GM23338 (cell line): ENCODE results near the gene CELSR1. TPM values are rescaled to one million over a fixed set of nuclear protein-coding genes. Genes with fewer than 3 reads are reported as not detected.

Experiments
- ATAC-seq: fragments of 200-7000 bp; cut with Tn5 transposase; 3 replicates; pipeline ENCODE4 v1.9.1; 2020
- DNase-seq: peaks from one replicate; pipeline ENCODE4 v3.0.0-alpha.2; 2015; ENCODE audit warnings: low spot score
- H2AFZ ChIP-seq: fragments of 200-600 bp; sonication (generic); 2 replicates; pipeline ENCODE4 v1.8.0; 2016; ENCODE audit warnings: antibody characterized with exemption, mild to moderate bottlenecking, moderate library complexity
- H3F3A ChIP-seq: fragments of 200-600 bp; sonication (generic); replicated peaks from 2 replicates; pipeline ENCODE4 v1.8.0; 2017; ENCODE audit warnings: antibody characterized with exemption, mixed run types, low read depth
- H3K27ac ChIP-seq: fragments of 200-600 bp; sonication (generic); 2 replicates; pipeline ENCODE4 v1.6.1; 2016; ENCODE audit warnings: low read depth
- H3K27me3 ChIP-seq: fragments of 200-600 bp; sonication (generic); 2 replicates; pipeline ENCODE4 v1.8.0; 2016; ENCODE audit warnings: mild to moderate bottlenecking, mixed run types, moderate library complexity; ENCODE audit not compliant: insufficient read depth
- H3K36me3 ChIP-seq: fragments of 200-600 bp; sonication (generic); 2 replicates; pipeline ENCODE4 v1.8.0; 2016; ENCODE audit warnings: mild to moderate bottlenecking; ENCODE audit not compliant: insufficient read depth
- H3K4me1 ChIP-seq: fragments of 200-600 bp; sonication (generic); 2 replicates; pipeline ENCODE4 v1.8.0; 2016; ENCODE audit warnings: mild to moderate bottlenecking, moderate library complexity; ENCODE audit not compliant: insufficient read depth
- H3K4me2 ChIP-seq: fragments of 200-600 bp; sonication (generic); 2 replicates; pipeline ENCODE4 v1.7.1; 2017; ENCODE audit warnings: mixed run types
- H3K4me3 ChIP-seq: fragments of 200-600 bp; sonication (generic); 2 replicates; pipeline ENCODE4 v1.6.1; 2016; ENCODE audit warnings: mixed run types
- H3K79me2 ChIP-seq: fragments of 200-600 bp; sonication (generic); replicated peaks from 2 replicates; pipeline ENCODE4 v1.8.0; 2017; ENCODE audit warnings: mild to moderate bottlenecking; ENCODE audit not compliant: insufficient read depth
- H3K9me2 ChIP-seq: fragments of 200-600 bp; sonication (generic); 2 replicates; pipeline ENCODE4 v1.8.0; 2017; ENCODE audit not compliant: insufficient read depth
- H4K20me1 ChIP-seq: fragments of 200-600 bp; sonication (generic); replicated peaks from 2 replicates; pipeline ENCODE4 v1.8.0; 2017; ENCODE audit warnings: mild to moderate bottlenecking; ENCODE audit not compliant: insufficient read depth
- H3K27ac Mint-ChIP-seq: 2 replicates; pipeline ENCODE4 v1.8.0; 2020; ENCODE audit warnings: inconsistent platforms, mild to moderate bottlenecking, moderate library complexity, mixed read lengths
- H3K27me3 Mint-ChIP-seq: 3 replicates; pipeline ENCODE4 v1.8.0; 2022; ENCODE audit warnings: low read depth, mild to moderate bottlenecking, moderate library complexity, mixed read lengths, inconsistent platforms; ENCODE audit not compliant: insufficient read depth, poor library complexity
- H3K36me3 Mint-ChIP-seq: 3 replicates; pipeline ENCODE4 v1.8.0; 2021; ENCODE audit warnings: low read depth, mild to moderate bottlenecking, inconsistent platforms, moderate library complexity, mixed read lengths
- H3K4me1 Mint-ChIP-seq: 3 replicates; pipeline ENCODE4 v1.8.0; 2020; ENCODE audit warnings: mild to moderate bottlenecking, inconsistent platforms, mixed read lengths
- H3K4me3 Mint-ChIP-seq: 3 replicates; pipeline ENCODE4 v1.8.0; 2021; ENCODE audit warnings: moderate library complexity, mild to moderate bottlenecking, inconsistent platforms, mixed read lengths
- H3K9me3 Mint-ChIP-seq: 3 replicates; pipeline ENCODE4 v1.8.0; 2020; ENCODE audit warnings: moderate library complexity, mild to moderate bottlenecking, inconsistent platforms, mixed read lengths
- CREB1 ChIP-seq: fragments of 250-450 bp; sonication (Bioruptor Pico); IDR thresholded peaks from 2 replicates; pipeline ENCODE4 v1.5.0; 2020; ENCODE audit warnings: low read depth, mild to moderate bottlenecking, moderate library complexity
- CTCF ChIP-seq, 2 experiments: fragments of 200-600 bp in 1 of 2; sonication (generic) in 1 of 2; conservative IDR thresholded peaks; 2 replicates each; pipeline versions ENCODE4 v1.5.1 to v1.6.1; 2016 to 2017; ENCODE audit warnings: antibody characterized with exemption in 2 of 2, low read depth in 2 of 2, mild to moderate bottlenecking in 2 of 2, moderate library complexity in 1 of 2
- ETS1 ChIP-seq: IDR thresholded peaks from 2 replicates; pipeline ENCODE4 v1.6.1; 2016; ENCODE audit warnings: antibody characterized with exemption
- EZH2 ChIP-seq: fragments of 200-600 bp; sonication (generic); IDR thresholded peaks from one replicate; pipeline ENCODE4 v1.8.0; 2017; ENCODE audit warnings: antibody characterized with exemption, mild to moderate bottlenecking, low read depth; ENCODE audit not compliant: unreplicated experiment
- EZH2phosphoT487 ChIP-seq: fragments of 200-600 bp; sonication (generic); IDR thresholded peaks from one replicate; pipeline ENCODE4 v1.8.1; 2018; ENCODE audit warnings: antibody characterized with exemption; ENCODE audit not compliant: unreplicated experiment
- JUNB ChIP-seq: IDR thresholded peaks from one replicate; pipeline ENCODE4 v1.6.1; 2016; ENCODE audit warnings: antibody characterized with exemption; ENCODE audit not compliant: unreplicated experiment
- NANOG ChIP-seq: IDR thresholded peaks from 2 replicates; pipeline ENCODE4 v1.6.1; 2016; ENCODE audit warnings: antibody characterized with exemption, borderline replicate concordance
- POLR2AphosphoS5 ChIP-seq: IDR thresholded peaks from 2 replicates; pipeline ENCODE4 v1.6.1; 2016; ENCODE audit warnings: antibody characterized with exemption, low read depth
- REST ChIP-seq: IDR thresholded peaks from one replicate; pipeline ENCODE4 v1.6.1; 2018; ENCODE audit warnings: antibody characterized with exemption; ENCODE audit not compliant: unreplicated experiment
- STAT1 ChIP-seq: IDR thresholded peaks from one replicate; pipeline ENCODE4 v1.6.1; 2016; ENCODE audit warnings: antibody characterized with exemption; ENCODE audit not compliant: unreplicated experiment
- ZNF114 ChIP-seq: fragments of 250-450 bp; sonication (Bioruptor Pico); IDR thresholded peaks from 2 replicates; pipeline ENCODE4 v1.5.0; 2020; ENCODE audit warnings: mild to moderate bottlenecking, moderate library complexity
- ZNF331 ChIP-seq: fragments of 250-450 bp; sonication (Bioruptor Pico); IDR thresholded peaks from 2 replicates; pipeline ENCODE4 v1.5.0; 2020; ENCODE audit warnings: low read depth, mild to moderate bottlenecking, moderate library complexity
- ZNF462 ChIP-seq: fragments of 250-450 bp; sonication (Bioruptor Pico); IDR thresholded peaks from 2 replicates; pipeline ENCODE4 v1.5.0; 2020; ENCODE audit warnings: mild to moderate bottlenecking, moderate library complexity
- polyA plus RNA-seq: library from polyadenylated mRNA; unstranded; fragments of >200 nt; fragmentation: Nextera tagmentation; extraction: Ambion mirVana; gene quantifications from 2 replicates; pipeline ENCODE4 v1.2.1, GENCODE V29; 2016
- total RNA-seq: library from RNA; depleted of rRNA; stranded (reverse); fragments of >200 nt; shearing (Covaris generic); gene quantifications from 2 replicates; pipeline ENCODE4 v1.2.3, GENCODE V29; 2014

Gene CELSR1
- total and polyA plus RNA-seq, 2 experiments from 2014 or later, result 4.8 to 20.4 TPM

GRCh38 chr22:46381731-46382130 lies 155.7 kb downstream of the CELSR1 start:
- H3K4me3 ChIP-seq, result no peak overlapping the region
- TF ChIP-seq ZNF331 (no peak), NANOG (no peak), POLR2AphosphoS5 (no peak), CTCF (conservative IDR thresholded peaks at IDR 0.05; ENCODE audit: low read depth in 2 of 2) (no peak), CREB1 (no peak), STAT1 (no peak), ZNF114 (CRISPR knock-in tag) (no peak), EZH2phosphoT487 (no peak), REST (no peak), EZH2 (no peak), ETS1 (no peak), JUNB (no peak), ZNF462 (CRISPR knock-in tag) (no peak)
- no peak overlapping the region for H2AFZ ChIP-seq
- no peaks in the 10 kb centered on the region for H3K9me2 ChIP-seq
- ATAC-seq, result no peak
- Mint-ChIP-seq H3K4me3 (no peak overlapping the region), H3K27ac (no peak overlapping the region), H3K4me1 (peaks cover 33% of the 10 kb centered on the region), H3K36me3 (peaks cover 10% of the 10 kb centered on the region), H3K27me3 (peaks cover 12% of the 10 kb centered on the region), H3K9me3 (no peaks in the 10 kb centered on the region)
- H3K27ac ChIP-seq, result no peak overlapping the region
- no peaks in the 10 kb centered on the region for H3K79me2 ChIP-seq
- no peaks in the 10 kb centered on the region for H3K36me3 ChIP-seq
- no peaks in the 10 kb centered on the region for H3K27me3 ChIP-seq
- H3F3A ChIP-seq, result 0 out of 2 replicates have a peak, but pooled peaks cover 5% of the 10 kb centered on the region
- no peaks in the 10 kb centered on the region for H4K20me1 ChIP-seq
- peaks cover 21% of the 10 kb centered on the region for H3K4me1 ChIP-seq
- no peak overlapping the region for H3K4me2 ChIP-seq
- DNase-seq, result no peak
